Activated naive CD8-positive, alpha-beta T cell treated with anti-CD3 and anti-CD28 coated beads, Interleukin-2, amount 10 ng/mL, durations not matched to agents 7 days and 5 days (primary cell): Measurements from ENCODE around the gene ZNF408. TPM values are rescaled to one million over a fixed set of nuclear protein-coding genes. Genes with fewer than 3 reads are reported as not detected.

ENCODE experiments used
- ATAC-seq: fragments of 150-1000 bp; cut with Tn5 transposase; one replicate; pipeline ENCODE4 v1.10.0; 2021; ENCODE audit warnings: low read depth, moderate library complexity
- POLR2A ChIA-PET: fragments of 350-600 bp; sonication (Branson Sonifier 250); formaldehyde crosslinking; loops from one replicate; lab custom pipeline; 2021; ENCODE audit warnings: antibody characterized with exemption; lab: Charles Lee
- DNase-seq: peaks from one replicate; pipeline ENCODE4 v3.0.0; 2021
- H3K27ac Mint-ChIP-seq: one replicate; pipeline ENCODE4 v1.8.0; 2022; ENCODE audit warnings: mild to moderate bottlenecking, mixed read lengths
- H3K27me3 Mint-ChIP-seq: one replicate; pipeline ENCODE4 v1.8.0; 2022; ENCODE audit warnings: mild to moderate bottlenecking, moderate library complexity, mixed read lengths
- H3K36me3 Mint-ChIP-seq: one replicate; pipeline ENCODE4 v1.8.0; 2021; ENCODE audit warnings: mild to moderate bottlenecking, mixed read lengths
- H3K4me1 Mint-ChIP-seq: one replicate; pipeline ENCODE4 v1.8.0; 2021; ENCODE audit warnings: mixed read lengths
- H3K4me3 Mint-ChIP-seq: one replicate; pipeline ENCODE4 v1.8.0; 2022; ENCODE audit warnings: mild to moderate bottlenecking, moderate library complexity, mixed read lengths
- H3K9me3 Mint-ChIP-seq: one replicate; pipeline ENCODE4 v1.8.0; 2021; ENCODE audit warnings: mixed read lengths
- microRNA-seq: library from miRNA; unstranded; fragments of <30 nt; microRNA quantifications from one replicate; pipeline ENCODE4 v1.2.0, GENCODE V29; 2022
- total RNA-seq, 2 experiments: library from RNA; stranded (reverse); gene quantifications; one replicate each; pipeline ENCODE4 v1.2.3, GENCODE V29; 2021

ZNF408 gene
- total RNA-seq, 2 experiments from 2014 or later = 18.9 to 19.0 TPM

GRCh38 chr11:46745328-46745727, 44.5 kb downstream of the ZNF408 start:
- peaks cover 2% of the 10 kb centered on the region for H3K4me1 Mint-ChIP-seq
- H3K27ac Mint-ChIP-seq = no peak overlapping the region
- DNase-seq (no peak), ATAC-seq (no peak)
- H3K27me3 Mint-ChIP-seq = no peaks in the 10 kb centered on the region
- no peaks in the 10 kb centered on the region for H3K9me3 Mint-ChIP-seq
- POLR2A ChIA-PET = no interaction called here
- H3K36me3 Mint-ChIP-seq = peaks cover 44% of the 10 kb centered on the region
- H3K4me3 Mint-ChIP-seq = no peak overlapping the region

DNA sequence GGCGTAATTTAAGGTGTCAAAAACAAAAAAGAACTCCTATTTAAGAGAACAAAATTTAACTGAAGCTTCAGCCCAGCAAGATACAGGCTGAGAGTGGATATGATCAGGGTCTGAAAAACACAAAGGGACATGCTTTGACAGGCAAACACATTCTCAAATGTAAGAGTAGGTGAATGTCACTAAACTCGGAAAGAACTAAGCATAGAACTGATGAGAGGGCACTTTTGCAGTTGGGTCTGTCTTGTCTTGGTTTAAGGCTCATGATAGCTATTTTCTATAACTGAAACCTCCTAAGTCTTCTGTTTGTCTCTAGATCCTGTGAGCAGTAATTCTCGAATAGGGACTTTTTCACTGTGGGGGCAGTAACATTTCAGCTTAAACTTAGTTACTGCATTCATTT, 45.2 kb downstream of the ZNF408 start:
- POLR2A ChIA-PET = no interaction called here
- H3K36me3 Mint-ChIP-seq = peaks cover 46% of the 10 kb centered on the region
- H3K9me3 Mint-ChIP-seq = no peaks in the 10 kb centered on the region
- peaks cover 2% of the 10 kb centered on the region for H3K4me1 Mint-ChIP-seq
- no peak overlapping the region for H3K27ac Mint-ChIP-seq
- H3K27me3 Mint-ChIP-seq = no peaks in the 10 kb centered on the region
- DNase-seq = no peak
- no peak overlapping the region for H3K4me3 Mint-ChIP-seq
- no peak for ATAC-seq

DNA sequence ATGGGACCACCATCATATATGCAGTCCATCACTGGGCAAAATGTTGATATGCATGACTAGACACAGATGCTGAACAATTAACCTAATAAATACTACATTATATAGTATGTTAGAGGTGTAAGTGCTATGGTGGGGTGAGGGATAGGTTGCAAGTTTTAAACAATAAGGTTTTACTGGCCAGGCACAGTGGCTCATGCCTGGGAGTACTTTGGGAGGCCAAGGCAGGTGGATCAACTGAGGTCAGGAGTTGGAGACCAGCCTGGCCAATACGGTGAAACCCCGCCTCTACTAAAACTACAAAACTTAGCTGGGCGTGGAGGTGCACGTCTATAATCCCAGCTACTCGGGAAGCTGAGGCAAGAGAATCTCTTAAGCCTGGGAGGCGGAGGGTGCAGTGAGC, 46.3 kb downstream of the ZNF408 start:
- ATAC-seq = no peak
- H3K4me1 Mint-ChIP-seq = peaks cover 2% of the 10 kb centered on the region
- no peak for DNase-seq
- H3K27ac Mint-ChIP-seq = no peak overlapping the region
- peaks cover 46% of the 10 kb centered on the region for H3K36me3 Mint-ChIP-seq
- POLR2A ChIA-PET = no interaction called here
- H3K27me3 Mint-ChIP-seq = no peaks in the 10 kb centered on the region
- no peak overlapping the region for H3K4me3 Mint-ChIP-seq
- H3K9me3 Mint-ChIP-seq = no peaks in the 10 kb centered on the region

Small RNA genes within 50 kb of the gene (microRNA-seq; reads per million reads assigned to microRNA genes)
- gene MIR5582 = 2.8 reads per million

Other genes starting within 250 kb of the ZNF408 start
- gene AMBRA1, start 107.0 kb upstream of the ZNF408 start, total RNA-seq = 10 to 100 TPM; 39.1 to 40.5 TPM
- 1 to 10 TPM; 5.8 to 7.6 TPM for gene HARBI1, start 83.8 kb upstream of the ZNF408 start, total RNA-seq
- gene ATG13, start 83.5 kb upstream of the ZNF408 start, total RNA-seq = 10 to 100 TPM; 64.1 to 70.0 TPM
- 10 to 100 TPM; 62.5 to 68.0 TPM for gene ARHGAP1, start 412 bp upstream of the ZNF408 start, total RNA-seq
- gene F2, start 18.2 kb downstream of the ZNF408 start, total RNA-seq = not detected
- gene CKAP5, start 145.2 kb downstream of the ZNF408 start, total RNA-seq = 100 to 1,000 TPM; 127 to 135 TPM
- under 1 TPM in 1 of 2 experiments, not detected in 1; 0.06 TPM for gene LRP4, start 217.5 kb downstream of the ZNF408 start, total RNA-seq
- gene CSTPP1, start 235.7 kb downstream of the ZNF408 start, total RNA-seq = 10 to 100 TPM; 14.2 to 16.5 TPM